GM12872 (cell line): Measurements from ENCODE around the gene LDLR.

Experiments used
- TF ChIP-seq, protein P1 (sequence below): IDR thresholded peaks from 3 replicates; pipeline ENCODE4 v1.5.1; 2011; ENCODE audit warnings: low read depth, mild to moderate bottlenecking, low read length, moderate library complexity; ENCODE audit not compliant: insufficient read depth

The LDLR gene

DNA sequence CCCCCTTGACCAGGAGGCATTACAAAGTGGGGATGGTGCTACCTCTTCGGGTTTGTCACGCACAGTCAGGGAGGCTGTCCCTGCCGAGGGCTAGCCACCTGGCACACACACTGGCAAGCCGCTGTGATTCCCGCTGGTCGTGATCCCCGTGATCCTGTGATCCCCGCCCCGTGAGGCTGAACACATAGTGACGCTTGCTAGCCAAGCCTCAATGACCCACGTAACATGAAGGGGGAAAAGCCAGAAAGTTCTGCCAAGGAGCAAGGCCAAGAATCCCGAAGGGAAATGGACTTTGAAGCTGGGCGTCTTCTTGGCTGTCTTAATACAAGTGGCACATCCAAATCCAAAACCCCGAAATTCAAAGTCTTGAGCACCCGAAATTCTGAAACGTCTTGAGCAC, 13.7 kb downstream of the LDLR start:
- TF ChIP-seq, protein P1, sequence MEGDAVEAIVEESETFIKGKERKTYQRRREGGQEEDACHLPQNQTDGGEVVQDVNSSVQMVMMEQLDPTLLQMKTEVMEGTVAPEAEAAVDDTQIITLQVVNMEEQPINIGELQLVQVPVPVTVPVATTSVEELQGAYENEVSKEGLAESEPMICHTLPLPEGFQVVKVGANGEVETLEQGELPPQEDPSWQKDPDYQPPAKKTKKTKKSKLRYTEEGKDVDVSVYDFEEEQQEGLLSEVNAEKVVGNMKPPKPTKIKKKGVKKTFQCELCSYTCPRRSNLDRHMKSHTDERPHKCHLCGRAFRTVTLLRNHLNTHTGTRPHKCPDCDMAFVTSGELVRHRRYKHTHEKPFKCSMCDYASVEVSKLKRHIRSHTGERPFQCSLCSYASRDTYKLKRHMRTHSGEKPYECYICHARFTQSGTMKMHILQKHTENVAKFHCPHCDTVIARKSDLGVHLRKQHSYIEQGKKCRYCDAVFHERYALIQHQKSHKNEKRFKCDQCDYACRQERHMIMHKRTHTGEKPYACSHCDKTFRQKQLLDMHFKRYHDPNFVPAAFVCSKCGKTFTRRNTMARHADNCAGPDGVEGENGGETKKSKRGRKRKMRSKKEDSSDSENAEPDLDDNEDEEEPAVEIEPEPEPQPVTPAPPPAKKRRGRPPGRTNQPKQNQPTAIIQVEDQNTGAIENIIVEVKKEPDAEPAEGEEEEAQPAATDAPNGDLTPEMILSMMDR: no peak

DNA sequence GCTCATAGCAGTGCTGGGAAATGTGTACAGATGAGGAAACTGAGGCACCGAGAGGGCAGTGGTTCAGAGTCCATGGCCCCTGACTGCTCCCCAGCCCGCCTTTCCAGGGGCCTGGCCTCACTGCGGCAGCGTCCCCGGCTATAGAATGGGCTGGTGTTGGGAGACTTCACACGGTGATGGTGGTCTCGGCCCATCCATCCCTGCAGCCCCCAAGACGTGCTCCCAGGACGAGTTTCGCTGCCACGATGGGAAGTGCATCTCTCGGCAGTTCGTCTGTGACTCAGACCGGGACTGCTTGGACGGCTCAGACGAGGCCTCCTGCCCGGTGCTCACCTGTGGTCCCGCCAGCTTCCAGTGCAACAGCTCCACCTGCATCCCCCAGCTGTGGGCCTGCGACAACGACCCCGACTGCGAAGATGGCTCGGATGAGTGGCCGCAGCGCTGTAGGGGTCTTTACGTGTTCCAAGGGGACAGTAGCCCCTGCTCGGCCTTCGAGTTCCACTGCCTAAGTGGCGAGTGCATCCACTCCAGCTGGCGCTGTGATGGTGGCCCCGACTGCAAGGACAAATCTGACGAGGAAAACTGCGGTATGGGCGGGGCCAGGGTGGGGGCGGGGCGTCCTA, 15.9 kb downstream of the LDLR start:
- TF ChIP-seq, protein P1: no peak

DNA sequence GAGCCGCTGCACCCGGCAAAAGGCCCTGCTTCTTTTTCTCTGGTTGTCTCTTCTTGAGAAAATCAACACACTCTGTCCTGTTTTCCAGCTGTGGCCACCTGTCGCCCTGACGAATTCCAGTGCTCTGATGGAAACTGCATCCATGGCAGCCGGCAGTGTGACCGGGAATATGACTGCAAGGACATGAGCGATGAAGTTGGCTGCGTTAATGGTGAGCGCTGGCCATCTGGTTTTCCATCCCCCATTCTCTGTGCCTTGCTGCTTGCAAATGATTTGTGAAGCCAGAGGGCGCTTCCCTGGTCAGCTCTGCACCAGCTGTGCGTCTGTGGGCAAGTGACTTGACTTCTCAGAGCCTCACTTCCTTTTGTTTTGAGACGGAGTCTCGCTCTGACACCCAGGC, 17.2 kb downstream of the LDLR start:
- TF ChIP-seq, protein P1: no peak

DNA sequence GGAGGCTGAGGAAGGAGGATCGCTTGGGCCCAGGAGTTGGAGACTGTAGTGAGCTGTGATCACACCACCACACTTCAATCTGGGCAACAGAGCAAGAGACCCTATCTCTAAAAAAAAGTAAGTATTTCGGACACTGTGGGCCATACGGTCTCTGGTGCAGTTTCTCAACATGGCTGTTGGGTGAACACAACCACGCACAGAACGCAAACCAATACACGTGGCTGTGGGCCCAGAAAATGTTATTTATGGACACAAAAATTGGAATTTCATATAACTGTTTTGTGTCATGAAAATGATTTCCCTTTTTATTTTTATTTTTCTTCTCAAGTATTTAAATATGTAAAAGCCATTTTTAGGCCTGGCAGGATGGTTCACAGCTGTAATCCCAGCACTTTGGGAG, 19.5 kb downstream of the LDLR start:
- TF ChIP-seq, protein P1: no peak

DNA sequence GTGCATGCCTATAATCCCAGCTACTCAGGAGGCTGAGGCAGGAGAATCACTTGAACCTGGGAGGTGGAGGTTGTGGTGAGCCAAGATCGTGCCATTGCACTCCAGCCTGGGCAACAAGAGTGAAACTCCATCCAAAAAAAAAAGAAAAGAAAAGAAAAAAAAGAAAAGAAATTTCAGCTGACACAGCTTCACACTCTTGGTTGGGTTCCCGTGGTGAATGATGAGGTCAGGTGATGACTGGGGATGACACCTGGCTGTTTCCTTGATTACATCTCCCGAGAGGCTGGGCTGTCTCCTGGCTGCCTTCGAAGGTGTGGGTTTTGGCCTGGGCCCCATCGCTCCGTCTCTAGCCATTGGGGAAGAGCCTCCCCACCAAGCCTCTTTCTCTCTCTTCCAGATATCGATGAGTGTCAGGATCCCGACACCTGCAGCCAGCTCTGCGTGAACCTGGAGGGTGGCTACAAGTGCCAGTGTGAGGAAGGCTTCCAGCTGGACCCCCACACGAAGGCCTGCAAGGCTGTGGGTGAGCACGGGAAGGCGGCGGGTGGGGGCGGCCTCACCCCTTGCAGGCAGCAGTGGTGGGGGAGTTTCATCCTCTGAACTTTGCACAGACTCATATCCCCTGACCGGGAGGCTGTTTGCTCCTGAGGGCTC, 22.0 kb downstream of the LDLR start:
- TF ChIP-seq, protein P1: no peak

DNA sequence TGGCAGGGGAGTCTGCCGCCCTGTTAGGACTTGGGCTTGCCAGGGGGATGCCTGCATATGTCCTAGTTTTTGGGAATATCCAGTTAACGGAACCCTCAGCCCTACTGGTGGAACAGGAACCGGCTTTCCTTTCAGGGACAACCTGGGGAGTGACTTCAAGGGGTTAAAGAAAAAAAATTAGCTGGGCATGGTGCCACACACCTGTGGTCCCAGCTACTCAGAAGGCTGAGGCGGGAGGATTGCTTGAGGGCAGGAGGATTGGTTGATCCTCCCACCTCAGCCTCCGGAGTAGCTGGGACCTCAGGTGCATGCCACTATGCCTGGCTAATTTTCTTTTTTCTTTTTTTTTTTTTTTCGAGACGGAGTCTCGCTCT, 22.5 kb downstream of the LDLR start:
- TF ChIP-seq, protein P1: no peak

DNA sequence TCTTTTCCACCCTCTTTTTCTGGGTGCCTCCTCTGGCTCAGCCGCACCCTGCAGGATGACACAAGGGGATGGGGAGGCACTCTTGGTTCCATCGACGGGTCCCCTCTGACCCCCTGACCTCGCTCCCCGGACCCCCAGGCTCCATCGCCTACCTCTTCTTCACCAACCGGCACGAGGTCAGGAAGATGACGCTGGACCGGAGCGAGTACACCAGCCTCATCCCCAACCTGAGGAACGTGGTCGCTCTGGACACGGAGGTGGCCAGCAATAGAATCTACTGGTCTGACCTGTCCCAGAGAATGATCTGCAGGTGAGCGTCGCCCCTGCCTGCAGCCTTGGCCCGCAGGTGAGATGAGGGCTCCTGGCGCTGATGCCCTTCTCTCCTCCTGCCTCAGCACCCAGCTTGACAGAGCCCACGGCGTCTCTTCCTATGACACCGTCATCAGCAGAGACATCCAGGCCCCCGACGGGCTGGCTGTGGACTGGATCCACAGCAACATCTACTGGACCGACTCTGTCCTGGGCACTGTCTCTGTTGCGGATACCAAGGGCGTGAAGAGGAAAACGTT, 24.0 kb downstream of the LDLR start:
- TF ChIP-seq, protein P1: no peak
